ENCODE measurements around the gene F3.

Gene F3

DNA sequence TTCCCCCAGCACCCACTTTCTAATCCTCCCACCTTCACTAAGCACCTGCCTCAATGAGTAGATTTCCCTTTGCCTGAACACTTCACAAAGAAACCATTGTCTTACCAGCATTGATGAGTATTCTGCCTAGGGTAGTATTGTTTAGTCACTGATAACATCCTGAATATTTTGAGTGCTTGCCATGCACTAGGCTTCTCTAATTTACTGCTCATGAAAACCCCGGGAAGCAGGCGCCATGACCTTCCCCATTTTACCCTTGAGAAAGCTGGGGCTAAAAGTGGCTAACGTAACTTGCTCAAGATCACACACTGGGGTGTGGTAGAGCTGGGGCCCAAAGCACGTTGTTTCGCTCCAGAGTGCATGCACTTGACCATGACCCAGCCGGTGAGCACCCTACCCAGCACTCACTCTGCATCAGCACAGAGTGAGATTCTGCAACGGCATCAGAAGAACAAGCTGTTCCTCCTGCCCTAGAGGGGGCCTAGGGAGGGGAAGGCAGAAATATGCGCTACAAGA is 10.6 kb upstream of the F3 start:
- no peak for DNase-seq (ENCODE audit: low read depth)

DNA sequence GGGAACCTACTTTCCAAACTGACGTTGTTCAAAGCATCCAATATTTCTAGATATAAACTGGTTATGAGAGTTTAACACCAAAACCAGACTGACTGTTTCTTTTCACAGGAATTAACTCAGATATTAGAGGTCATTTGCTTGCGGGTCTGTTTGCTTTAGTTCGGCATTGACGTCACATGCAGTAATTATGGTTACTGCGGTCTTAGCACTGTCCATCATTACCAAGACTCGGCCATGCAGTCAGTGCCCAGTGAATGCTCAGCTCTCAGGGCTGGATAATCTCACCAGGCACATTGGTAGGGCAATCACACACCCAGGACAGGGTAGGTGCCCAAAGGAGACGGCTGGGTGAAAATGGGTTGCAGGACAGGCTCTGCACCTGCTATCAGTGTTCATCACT is 9.9 kb upstream of the F3 start:
- DNase-seq (ENCODE audit: low read depth), result no peak

DNA sequence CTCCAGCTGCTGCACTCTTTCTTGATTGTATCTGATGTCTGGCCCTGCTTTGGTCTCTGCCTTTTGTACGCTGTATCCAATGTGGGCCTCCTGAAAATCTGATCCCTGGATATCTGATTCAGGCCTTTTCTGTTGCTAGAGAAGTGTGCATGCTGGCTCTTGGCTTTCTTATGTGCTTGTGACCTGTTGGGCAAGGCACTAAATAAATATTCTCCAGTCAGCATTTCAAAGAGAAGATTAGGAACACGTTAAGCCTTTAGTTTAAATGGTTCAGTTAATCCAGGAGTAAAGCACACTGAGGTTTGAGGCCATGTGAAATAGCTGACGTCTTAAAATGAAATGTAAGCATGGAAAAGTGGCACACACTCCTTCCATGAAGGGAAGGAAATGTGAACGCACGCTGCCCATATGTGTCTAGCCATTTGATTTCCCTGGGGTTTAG is 9.3 kb upstream of the F3 start:
- DNase-seq (ENCODE audit: low read depth), result no peak

DNA sequence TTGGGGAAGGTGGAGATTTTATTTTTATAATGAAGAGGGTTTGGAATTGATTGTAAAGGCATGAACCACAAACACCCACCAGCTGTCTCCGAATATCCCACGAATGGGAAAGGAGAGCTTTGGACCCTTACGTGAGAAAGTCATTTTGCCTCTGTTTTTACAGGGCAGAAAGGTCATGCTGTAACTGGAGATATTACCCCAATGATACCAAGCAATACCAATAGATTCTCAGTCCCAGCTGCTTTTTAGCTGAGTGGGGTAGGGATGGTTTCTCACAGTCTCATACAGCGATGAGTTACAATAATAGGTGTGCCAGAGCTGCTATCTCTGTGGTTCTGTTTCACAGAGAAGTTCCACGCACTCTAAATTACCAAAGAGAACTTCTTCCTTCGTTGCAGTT is 8.8 kb upstream of the F3 start:
- no peak for DNase-seq (ENCODE audit: low read depth)

DNA sequence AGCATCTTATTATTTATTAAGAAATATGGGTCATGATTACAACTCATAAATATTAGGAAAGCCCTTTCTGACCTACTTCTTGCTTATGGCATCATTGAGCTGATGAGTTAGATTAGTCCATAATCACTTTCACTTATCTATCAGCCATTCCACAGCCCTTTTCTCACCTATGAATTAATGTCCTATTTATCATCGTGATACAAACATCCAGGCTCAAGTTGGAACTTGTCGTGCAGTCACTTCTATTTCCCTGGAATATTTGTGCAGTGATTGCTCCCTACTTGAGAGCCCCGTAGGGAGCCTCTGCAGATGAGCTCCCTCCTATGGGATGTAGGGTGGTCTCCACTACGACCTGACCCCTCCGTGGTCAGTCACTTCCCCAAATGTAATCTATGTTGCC is 8.1 kb upstream of the F3 start:
- no peak for DNase-seq (ENCODE audit: low read depth)

DNA sequence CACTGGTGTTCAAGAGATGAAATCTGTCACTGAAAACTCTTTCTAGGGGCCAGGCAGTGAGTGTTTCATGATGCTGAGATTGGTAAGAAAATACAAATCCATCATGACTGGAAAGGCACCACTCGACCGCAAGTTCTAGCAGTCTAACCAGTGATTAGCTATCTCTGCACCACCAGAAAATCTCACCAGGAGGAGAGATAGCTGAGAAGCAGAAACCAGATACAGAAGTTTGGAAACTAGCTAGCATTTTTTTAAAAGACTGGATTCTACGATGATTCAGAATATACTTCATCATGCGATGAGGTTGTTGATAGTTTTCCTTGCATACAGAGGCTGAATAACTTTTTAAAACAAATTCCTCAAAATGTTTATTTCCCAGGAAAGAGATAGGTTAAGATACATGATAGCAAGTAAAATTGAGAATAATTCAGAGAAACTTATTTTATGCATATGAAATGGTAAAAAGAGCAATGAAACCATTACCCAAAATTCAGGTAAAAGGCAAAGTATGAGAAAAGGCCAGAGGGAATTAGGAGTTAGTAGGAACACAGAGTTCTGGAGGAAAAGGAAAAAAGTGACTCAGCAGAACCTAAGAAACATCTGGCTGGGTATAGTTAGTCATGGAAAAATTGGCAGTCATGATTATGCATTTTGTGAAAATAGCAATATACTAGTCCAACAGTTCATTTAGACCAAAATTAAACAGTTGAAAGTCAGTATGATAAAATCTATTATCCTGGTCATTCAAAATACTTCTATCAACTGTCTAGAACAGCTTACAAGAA is 3.3 kb upstream of the F3 start:
- no peak for DNase-seq (ENCODE audit: low read depth)

DNA sequence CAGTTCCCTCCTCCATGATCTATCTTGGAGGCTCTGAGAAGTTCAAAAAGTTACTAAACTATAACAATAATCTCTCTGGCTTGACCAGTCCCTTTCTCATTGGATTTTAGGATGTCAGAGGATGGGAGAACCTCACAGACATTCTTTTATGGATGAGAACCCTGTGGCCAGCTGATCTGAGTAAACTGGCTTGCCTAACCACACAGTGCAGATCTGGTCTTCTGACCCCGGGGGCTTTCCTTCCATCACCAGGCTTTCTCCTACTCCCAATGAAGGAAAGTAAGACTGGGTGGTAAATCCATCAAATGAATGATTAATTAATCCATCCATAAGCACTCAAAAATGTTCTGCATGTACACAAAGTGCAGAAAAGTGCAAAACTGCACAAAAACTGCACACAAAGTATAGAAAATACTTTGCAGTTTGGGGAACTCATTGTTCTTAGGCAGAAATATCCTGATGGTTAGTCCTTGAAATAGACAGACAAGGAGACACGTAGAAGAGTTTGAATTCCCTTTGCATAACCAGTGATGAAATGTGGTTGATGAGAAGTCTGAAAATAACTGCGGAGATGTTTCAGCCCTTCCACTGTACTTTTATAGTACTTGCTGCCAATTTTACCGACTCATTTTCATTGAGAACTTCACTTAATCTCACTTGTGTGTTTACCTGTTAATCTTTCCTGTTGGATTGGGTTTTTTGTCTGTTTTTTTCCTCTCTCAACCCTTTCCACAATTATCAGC is 2.5 kb upstream of the F3 start:
- no peak for DNase-seq (ENCODE audit: low read depth)

DNA sequence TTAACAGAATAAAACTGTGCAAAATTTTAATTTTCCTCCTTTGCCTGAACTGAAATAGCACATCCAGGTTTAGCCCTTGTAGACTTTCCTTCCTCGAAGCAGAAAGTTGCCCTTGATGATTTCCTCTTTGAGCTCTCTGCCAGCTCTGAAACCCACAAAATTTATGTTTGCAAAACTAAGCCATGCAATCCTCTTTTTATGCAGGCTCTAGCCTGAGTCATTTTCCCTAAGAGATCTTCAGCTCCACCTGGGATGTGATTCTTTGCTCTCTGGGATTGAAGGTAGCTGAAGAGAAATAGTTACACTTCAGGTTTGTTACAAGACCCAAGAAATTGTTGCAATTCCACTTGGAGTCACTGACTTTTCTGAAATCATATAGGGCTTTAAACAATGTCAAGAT is 1.4 kb upstream of the F3 start:
- DNase-seq (ENCODE audit: low read depth), result no peak

DNA sequence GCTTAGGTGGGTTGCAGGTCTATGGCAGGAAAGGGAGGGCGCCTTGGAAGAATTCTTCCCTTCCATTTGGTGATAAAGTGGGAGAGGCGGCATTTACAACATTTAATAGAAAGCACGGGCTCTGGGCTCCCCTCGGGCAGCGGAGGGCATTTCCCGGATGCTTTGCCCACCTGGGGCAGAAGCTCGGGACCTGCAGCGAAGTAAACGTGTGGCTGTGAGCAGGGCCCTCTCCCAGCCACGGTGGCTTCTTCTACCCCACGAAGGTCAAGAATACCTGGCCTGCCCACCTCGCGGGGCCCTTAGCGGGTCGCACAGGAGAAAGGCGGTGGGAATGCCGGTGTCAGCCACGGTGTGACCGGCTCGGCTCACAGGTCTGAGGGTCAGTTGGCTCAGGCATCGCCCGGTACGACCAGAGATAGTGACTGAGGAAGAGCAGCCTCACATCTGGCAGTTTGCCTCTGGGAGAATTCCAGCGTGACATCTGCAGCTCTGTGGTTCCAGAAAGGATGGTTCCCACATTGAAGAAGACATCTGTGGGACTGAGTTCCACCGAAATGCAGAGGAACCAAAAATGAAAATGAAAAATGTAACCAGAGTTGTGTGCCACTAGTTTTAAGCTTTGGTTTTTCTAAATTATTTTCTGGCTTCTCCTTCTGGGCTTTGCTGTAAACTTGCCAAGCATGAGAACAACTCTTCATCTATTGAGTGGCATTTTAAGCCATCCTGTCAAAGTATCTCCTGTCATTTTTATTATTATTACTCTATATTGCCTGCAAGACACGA is 720 bp upstream of the F3 start:
- DNase-seq (ENCODE audit: low read depth), result no peak

DNA sequence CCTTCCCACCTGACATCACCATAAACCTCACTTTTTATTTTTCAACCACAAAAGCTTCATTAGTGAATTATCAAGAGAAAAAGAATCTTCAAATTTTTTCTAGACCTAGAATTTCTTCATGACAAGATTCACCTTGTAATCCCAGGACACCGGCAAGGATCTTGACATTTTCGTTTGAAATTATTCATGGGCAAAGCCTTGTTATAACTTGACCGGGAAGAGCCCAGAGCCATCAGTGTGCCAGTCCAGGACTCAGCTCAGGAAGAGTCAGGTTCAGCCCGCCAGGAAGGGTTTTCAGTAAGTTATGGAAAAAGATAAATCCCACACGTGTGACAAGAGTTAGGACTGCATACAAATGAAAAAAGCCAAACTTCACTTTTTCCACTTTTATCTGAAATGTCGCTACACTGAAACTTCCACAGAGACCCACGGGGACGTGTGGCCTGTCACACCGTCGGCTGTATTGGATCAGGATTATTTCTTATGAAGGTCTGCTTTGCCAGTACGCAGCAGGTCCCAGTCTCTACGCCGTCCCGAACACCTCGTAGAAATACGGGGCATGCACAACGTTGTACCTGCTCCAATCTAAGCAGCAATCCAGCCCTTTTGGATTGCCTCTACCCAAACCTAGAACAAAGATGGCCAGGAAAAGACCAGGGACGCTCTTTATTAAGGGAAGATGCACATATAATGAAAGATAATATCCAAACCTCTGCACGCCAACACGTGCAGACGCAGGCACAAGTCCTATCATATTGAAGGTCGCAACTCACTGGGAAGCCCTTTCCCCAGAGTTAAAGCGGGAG is 916 bp downstream of the F3 start:
- DNase-seq (ENCODE audit: low read depth), result no peak

DNA sequence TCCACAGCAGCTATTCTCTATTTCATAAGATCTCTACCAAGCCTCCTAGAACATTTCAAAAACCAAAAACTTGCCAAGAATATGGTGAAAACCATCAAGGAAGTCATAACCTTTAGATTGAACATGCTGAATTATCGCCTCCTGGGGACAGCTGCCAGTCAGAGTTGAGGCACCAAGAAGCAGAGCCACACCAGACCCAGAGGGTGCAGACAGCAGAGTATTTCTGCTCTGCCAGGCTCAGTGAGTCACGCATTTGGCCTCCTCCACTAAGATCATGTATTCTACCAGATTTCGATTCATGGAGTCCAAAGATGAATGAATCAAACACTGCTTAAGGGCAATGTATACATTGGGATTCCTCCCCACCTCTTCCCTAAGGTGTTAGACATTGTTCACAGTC is 2.1 kb downstream of the F3 start:
- DNase-seq (ENCODE audit: low read depth), result no peak

DNA sequence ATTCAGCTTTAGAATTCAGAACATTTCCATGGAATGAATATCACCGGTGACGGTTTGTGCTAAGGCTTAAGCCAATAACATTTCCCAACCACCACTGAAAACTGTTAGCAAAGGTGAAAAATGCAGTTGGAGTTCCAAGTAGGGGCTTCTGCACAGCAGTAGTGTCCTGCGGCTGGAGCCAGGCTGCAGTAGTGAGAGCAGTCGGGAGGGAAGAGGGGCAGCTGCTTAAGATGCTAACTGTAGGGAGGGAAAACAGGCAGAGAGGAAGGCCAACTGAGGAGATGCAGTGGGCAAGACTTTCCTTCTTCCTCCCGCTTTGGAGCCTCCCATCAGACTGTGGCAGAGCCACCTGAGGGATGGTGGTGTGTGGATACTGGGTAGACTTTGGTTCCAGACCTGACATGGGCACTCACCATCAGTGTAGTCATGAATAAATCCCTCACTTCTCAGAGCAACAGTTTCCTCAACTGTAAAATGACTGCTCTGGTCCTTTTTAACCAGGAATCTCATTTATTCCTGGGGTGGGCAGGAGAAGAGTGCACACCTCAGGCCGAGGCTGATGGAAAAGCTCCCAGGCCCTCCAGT is 3.2 kb downstream of the F3 start:
- DNase-seq (ENCODE audit: low read depth), result no peak

DNA sequence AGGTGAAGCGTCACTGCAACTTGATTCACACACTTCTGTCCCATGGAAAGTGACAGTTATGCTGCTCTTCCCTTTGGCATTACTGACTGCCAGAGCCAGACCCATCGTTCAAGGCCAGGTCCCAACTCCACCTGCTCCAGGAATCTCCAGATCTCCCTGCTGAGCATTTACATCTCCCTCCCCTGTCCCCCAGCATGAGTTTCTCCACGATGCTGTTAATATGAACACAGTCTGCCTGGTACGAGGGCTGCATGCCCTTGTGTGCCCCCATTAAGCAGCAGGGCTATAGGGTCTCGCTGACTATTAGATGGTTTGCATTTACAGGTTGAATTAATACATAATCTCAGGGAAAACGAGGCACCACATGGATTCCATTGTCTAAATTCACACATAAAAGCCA is 4.3 kb downstream of the F3 start:
- no peak for DNase-seq (ENCODE audit: low read depth)

DNA sequence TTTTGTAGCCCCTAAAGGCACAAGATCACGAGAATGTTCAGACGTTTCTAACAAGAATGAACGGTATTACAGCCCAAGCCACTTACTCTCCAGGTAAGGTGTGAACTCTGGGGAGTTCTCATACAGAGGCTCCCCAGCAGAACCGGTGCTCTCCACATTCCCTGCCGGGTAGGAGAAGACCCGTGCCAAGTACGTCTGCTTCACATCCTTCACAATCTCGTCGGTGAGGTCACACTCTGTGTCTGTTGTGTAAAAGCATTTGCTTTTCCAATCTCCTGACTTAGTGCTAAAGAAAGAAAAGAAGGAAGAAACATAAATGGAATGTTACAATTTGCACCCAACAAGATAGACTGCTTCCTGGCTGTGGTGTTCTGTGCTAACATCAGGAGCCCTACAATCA is 5.7 kb downstream of the F3 start:
- DNase-seq (ENCODE audit: low read depth), result no peak

DNA sequence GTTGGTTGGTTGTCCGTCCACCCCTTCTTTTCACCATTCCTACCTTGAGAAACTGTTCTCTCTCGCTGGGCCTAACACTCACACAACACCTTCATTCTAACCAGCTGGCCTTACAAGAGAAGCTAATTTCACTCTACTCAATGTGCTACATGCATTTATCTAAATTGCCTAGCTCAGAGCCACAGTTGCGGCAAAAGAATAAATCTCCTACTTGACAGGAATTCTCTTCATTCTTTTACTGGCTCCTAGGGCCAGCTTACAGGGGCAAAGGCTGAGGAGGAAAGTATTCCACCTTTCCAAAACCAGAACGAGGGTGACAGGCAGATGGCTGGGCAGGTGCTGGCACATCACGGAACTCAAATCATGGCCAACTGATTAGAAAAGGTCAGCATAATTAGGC is 6.5 kb downstream of the F3 start:
- no peak for DNase-seq (ENCODE audit: low read depth)

DNA sequence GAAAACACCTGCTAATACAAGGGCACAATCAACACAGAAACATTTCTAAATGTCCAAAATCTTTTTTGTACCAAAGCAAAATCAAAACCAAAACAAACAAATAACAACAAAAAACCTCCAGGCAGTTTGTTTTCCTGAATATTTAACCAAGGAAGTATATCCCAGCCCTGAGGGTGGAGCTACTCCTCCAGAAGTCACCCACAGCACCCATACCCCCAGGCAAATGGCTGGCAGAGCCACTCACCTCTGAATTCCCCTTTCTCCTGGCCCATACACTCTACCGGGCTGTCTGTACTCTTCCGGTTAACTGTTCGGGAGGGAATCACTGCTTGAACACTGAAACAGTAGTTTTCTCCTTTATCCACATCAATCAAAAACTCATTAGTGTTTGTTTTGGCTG is 9.5 kb downstream of the F3 start:
- DNase-seq (ENCODE audit: low read depth), result no peak

DNA sequence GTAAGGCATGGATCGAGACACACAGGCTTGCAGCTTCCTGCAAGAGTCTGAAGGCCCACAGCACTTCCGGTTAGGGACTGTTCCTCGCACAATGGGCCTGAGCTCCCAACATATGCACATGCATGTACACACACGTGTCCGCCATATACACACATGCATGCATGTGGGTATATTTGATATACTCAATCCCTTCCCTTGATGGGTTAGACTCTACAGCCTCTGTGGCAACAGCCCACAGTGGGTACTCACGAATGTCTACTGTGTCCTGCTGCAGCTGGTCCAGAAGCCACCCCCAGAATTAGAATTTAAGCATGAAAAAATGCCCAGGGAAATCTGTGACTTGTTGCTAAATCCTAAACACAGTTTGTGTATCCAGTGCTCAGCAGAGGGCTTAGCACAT is 9.9 kb downstream of the F3 start:
- no peak for DNase-seq (ENCODE audit: low read depth)

DNA sequence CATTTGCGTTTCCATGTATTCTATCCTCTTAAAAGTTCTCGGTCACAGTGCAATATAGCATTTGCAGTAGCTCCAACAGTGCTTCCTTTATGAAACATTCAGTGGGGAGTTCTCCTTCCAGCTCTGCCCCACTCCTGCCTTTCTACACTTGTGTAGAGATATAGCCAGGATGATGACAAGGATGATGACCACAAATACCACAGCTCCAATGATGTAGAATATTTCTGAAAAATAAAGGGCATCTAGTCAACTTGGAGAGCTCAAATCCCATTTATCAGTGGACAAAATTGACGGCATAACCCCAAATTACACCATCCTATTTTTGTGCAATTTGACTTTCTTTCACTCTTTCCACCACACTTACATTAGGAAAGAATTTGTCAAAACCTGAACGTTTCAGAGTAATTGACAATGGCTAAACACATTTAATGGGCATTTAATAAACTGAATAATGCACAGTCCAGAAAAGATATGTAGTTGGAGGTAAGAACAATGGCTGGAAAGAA is 11.1 kb downstream of the F3 start:
- DNase-seq (ENCODE audit: low read depth), result no peak

DNA sequence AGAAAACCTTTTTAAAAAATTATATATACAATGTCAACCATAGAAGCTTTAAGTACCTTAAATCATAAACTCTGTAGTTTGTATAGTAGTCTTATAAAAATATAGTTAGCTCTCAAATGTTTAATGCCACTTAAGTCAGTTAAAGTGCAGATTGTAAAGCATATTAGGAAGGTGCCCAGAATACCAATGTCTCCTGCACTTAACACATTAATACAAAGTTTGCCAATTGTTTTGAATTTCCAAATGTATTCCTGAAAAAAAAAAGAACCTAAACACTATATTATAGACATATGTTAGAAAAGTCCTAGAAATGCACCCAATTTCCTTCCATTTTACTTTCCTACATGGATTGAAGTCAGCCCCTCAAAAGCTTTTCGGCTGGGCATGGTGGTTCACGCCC is 12.1 kb downstream of the F3 start:
- no peak for DNase-seq (ENCODE audit: low read depth)

DNA sequence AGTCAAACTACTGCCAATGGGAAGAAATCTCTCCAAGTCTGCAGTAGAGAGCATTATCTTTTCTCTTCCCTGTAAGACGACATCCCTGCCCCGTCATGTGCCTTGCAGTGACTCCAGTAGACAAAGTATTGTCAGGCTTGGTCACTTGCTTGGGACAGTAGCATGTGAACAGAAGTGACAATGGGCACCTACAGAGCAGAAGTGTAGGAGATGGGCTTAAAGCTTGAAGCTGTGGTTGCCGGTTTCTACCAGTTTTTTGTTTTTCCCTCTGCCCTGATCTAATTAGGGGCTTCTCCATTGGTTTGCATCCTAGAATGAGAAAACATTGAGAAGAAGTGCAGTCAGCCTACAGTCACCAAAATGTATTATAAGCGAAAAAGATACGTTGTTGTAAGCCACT is 12.7 kb downstream of the F3 start:
- no peak for DNase-seq (ENCODE audit: low read depth)

DNA sequence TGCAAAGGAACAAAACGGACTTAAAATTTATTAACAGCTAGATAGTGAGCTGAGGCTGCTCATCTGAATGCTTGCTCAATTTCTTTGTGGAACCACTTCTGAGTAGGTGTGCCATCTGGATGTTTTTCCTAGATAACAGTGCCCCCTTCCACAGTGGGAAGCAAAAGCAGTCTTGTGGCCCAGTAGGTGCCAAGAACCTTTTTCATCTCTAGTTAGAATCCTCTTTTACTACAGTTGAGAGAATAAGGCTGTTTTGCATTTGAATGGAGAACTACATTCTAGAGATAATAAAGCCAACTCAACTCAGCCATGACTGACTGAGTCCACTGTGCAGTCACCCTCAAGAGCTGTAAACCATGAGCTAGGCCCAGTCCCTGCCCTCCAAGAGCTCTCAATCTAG is 13.3 kb downstream of the F3 start:
- DNase-seq (ENCODE audit: low read depth), result no peak
